HG03457 (cell line): Measurements from ENCODE around the gene SIGLEC10.
"Not testable (repeated sequence)": the region's sequence is repeated elsewhere in the genome, so short reads cannot be mapped to it uniquely, and the experiment has no call there.

ENCODE experiments used
- ATAC-seq: cut with Tn5 transposase; IDR thresholded peaks from one replicate; pipeline ENCODE4 v1.9.1; 2021; ENCODE audit warnings: moderate number of reproducible peaks; ENCODE audit not compliant: unreplicated experiment

The SIGLEC10 gene

GRCh38 chr19:51417107-51417809 is at the start of gene SIGLEC10:
SIGLEC10 (minus strand) TSS chr19:51417642; CDS start chr19:51417581, 61 bp downstream.
- no peak for ATAC-seq

GRCh38 chr19:51466723-51467122 is 49.3 kb upstream of the SIGLEC10 start:
- no peak for ATAC-seq

GRCh38 chr19:51463976-51464581 is 46.6 kb upstream of the SIGLEC10 start:
- ATAC-seq, result not testable (repeated sequence)

GRCh38 chr19:51462681-51463080 is 45.2 kb upstream of the SIGLEC10 start:
- ATAC-seq, result no peak

- no peak for ATAC-seq
Observed at GRCh38 chr19:51462276-51462675, 44.8 kb upstream of the SIGLEC10 start.

GRCh38 chr19:51461723-51462161 is 44.3 kb upstream of the SIGLEC10 start:
- ATAC-seq, result no peak

GRCh38 chr19:51460164-51460992 is 42.9 kb upstream of the SIGLEC10 start:
- no peak for ATAC-seq

GRCh38 chr19:51458899-51459505 is 41.6 kb upstream of the SIGLEC10 start:
- no peak for ATAC-seq

- no peak for ATAC-seq
Observed at GRCh38 chr19:51458051-51458645, 40.7 kb upstream of the SIGLEC10 start, which contains the start of gene SIGLEC8. SIGLEC8 (minus strand) TSS chr19:51458454; CDS start chr19:51458387, 67 bp downstream.

- no peak for ATAC-seq
Observed at GRCh38 chr19:51457351-51458013, 40.0 kb upstream of the SIGLEC10 start.

- ATAC-seq, result no peak
Observed at GRCh38 chr19:51456541-51457290, 39.3 kb upstream of the SIGLEC10 start.

- ATAC-seq, result no peak
Observed at GRCh38 chr19:51450730-51451307, 33.4 kb upstream of the SIGLEC10 start.

- ATAC-seq, result no peak
Observed at GRCh38 chr19:51448411-51449016, 31.1 kb upstream of the SIGLEC10 start.

- ATAC-seq, result no peak
Observed at GRCh38 chr19:51448011-51448410, 30.6 kb upstream of the SIGLEC10 start.

- ATAC-seq, result not testable (repeated sequence)
Observed at GRCh38 chr19:51447510-51447909, 30.1 kb upstream of the SIGLEC10 start.

- peak; percentile 78 for ATAC-seq
Observed at GRCh38 chr19:51441410-51442390, 24.3 kb upstream of the SIGLEC10 start.

- ATAC-seq, result no peak
Observed at GRCh38 chr19:51440846-51441409, 23.5 kb upstream of the SIGLEC10 start.
